Measurements from ENCODE around the gene TSPOAP1. TPM values are rescaled to one million over a fixed set of nuclear protein-coding genes. Genes with fewer than 3 reads are reported as not detected.
A peak's percentile ranks its signal among the peaks of the same experiment; 100 is the strongest.

Gene TSPOAP1
- total RNA-seq, 1 experiment from 2014 or later, result 4.3 TPM

GRCh38 chr17:58377093-58377601 is 48.6 kb upstream of the TSPOAP1 start:
- Histone ChIP-seq H3K9me2 (replicated peaks; ENCODE audit: low read length) (no peaks in the 10 kb centered on the region), H3F3A (ENCODE audit: low read length, unreplicated experiment) (no peaks in the 10 kb centered on the region), H3K4me1 (ENCODE audit: insufficient read depth, low read length) (peaks cover 21% of the 10 kb centered on the region), H3K36me3 (ENCODE audit: low read depth, low read length) (no peaks in the 10 kb centered on the region), H3K4me2 (ENCODE audit: low read length) (peak overlapping the region; percentile 35; the same call in 1 of the 2 replicates), H3K9ac (ENCODE audit: low read length) (no peak overlapping the region), H4K20me1 (ENCODE audit: low read length) (no peaks in the 10 kb centered on the region), H2AFZ (ENCODE audit: low read length) (no peak overlapping the region), H3K79me2 (ENCODE audit: low read length) (no peaks in the 10 kb centered on the region), H3K27me3 (ENCODE audit: low read length) (no peaks in the 10 kb centered on the region), H3K4me3 (ENCODE audit: low read length) (no peak overlapping the region), H3K9me3 (ENCODE audit: low read length) (no peaks in the 10 kb centered on the region), H3K27ac (ENCODE audit: low read length) (peak overlapping the region; percentile 2; the same call in 1 of the 2 replicates)
- ATAC-seq (peak; percentile 87), DNase-seq (peak; percentile 93)
- TF ChIP-seq CTCF (conservative IDR thresholded peaks at IDR 0.05; ENCODE audit: low read depth, low read length) (no peak), EZH2phosphoT487 (IDR thresholded peaks at IDR 0.05; ENCODE audit: borderline replicate concordance, low read length) (no peak), EZH2 (IDR thresholded peaks at IDR 0.05; ENCODE audit: low read length, unreplicated experiment) (no peak)
- ChIA-PET CTCF (interaction anchor here (0.5 to 0.7 kb wide), 2 partner anchors 41 to 579 kb away, joined by 7 to 9 read pairs; no protein-coding TSS in a partner anchor), POLR2A (ENCODE audit: unreplicated experiment) (interaction anchor here (1.6 kb wide), 1 partner anchor 40 kb away, joined by 3 read pairs; the partner anchor contains the start of gene RNF43)
- no TSS peak for BruUV-seq (replicated peaks)
- intact Hi-C loops (cut with micrococcal nuclease), result no loop called here

GRCh38 chr17:58376472-58377000 is 47.9 kb upstream of the TSPOAP1 start:
- no peak overlapping the region for H3K4me3 ChIP-seq (ENCODE audit: low read length)
- H2AFZ ChIP-seq (ENCODE audit: low read length), result no peak overlapping the region
- DNase-seq (no peak), ATAC-seq (no peak)
- POLR2A ChIA-PET (ENCODE audit: unreplicated experiment), result no interaction called here
- H3K4me2 ChIP-seq (ENCODE audit: low read length), result peak overlapping the region; percentile 35
- no peak overlapping the region for H3K9ac ChIP-seq (ENCODE audit: low read length)
- intact Hi-C loops (cut with micrococcal nuclease), result no loop called here
- no peaks in the 10 kb centered on the region for H3K27me3 ChIP-seq (ENCODE audit: low read length)
- H3K27ac ChIP-seq (ENCODE audit: low read length), result peak overlapping the region; percentile 2; the same call in 1 of the 2 replicates
- no peak for TF ChIP-seq EZH2 (IDR thresholded peaks at IDR 0.05; ENCODE audit: low read length, unreplicated experiment)
- TF ChIP-seq EZH2phosphoT487 (IDR thresholded peaks at IDR 0.05; ENCODE audit: borderline replicate concordance, low read length), result no peak
- TF ChIP-seq CTCF (conservative IDR thresholded peaks at IDR 0.05; ENCODE audit: low read depth, low read length), result no peak
- H3K36me3 ChIP-seq (ENCODE audit: low read depth, low read length), result no peaks in the 10 kb centered on the region
- no peaks in the 10 kb centered on the region for H3K9me2 ChIP-seq (replicated peaks; ENCODE audit: low read length)
- H3K9me3 ChIP-seq (ENCODE audit: low read length), result no peaks in the 10 kb centered on the region
- no peaks in the 10 kb centered on the region for H4K20me1 ChIP-seq (ENCODE audit: low read length)
- CTCF ChIA-PET, result interaction anchor here (0.5 to 0.7 kb wide), 2 partner anchors 41 to 580 kb away, joined by 7 to 9 read pairs; no protein-coding TSS in a partner anchor
- H3K4me1 ChIP-seq (ENCODE audit: insufficient read depth, low read length), result peaks cover 21% of the 10 kb centered on the region
- H3F3A ChIP-seq (ENCODE audit: low read length, unreplicated experiment), result no peaks in the 10 kb centered on the region
- no TSS peak for BruUV-seq (replicated peaks)
- H3K79me2 ChIP-seq (ENCODE audit: low read length), result no peaks in the 10 kb centered on the region

GRCh38 chr17:58375811-58376210 is 47.2 kb upstream of the TSPOAP1 start:
- CTCF ChIA-PET, result no interaction called here
- no peaks in the 10 kb centered on the region for H4K20me1 ChIP-seq (ENCODE audit: low read length)
- DNase-seq (no peak), ATAC-seq (no peak)
- H3K9me3 ChIP-seq (ENCODE audit: low read length), result no peaks in the 10 kb centered on the region
- no peaks in the 10 kb centered on the region for H3K27me3 ChIP-seq (ENCODE audit: low read length)
- no peak overlapping the region for H3K4me2 ChIP-seq (ENCODE audit: low read length)
- TF ChIP-seq EZH2phosphoT487 (IDR thresholded peaks at IDR 0.05; ENCODE audit: borderline replicate concordance, low read length), result no peak
- TF ChIP-seq CTCF (conservative IDR thresholded peaks at IDR 0.05; ENCODE audit: low read depth, low read length), result no peak
- TF ChIP-seq EZH2 (IDR thresholded peaks at IDR 0.05; ENCODE audit: low read length, unreplicated experiment), result no peak
- H3K4me1 ChIP-seq (ENCODE audit: insufficient read depth, low read length), result peaks cover 21% of the 10 kb centered on the region
- no peak overlapping the region for H3K9ac ChIP-seq (ENCODE audit: low read length)
- H3K4me3 ChIP-seq (ENCODE audit: low read length), result no peak overlapping the region
- POLR2A ChIA-PET (ENCODE audit: unreplicated experiment), result no interaction called here
- H2AFZ ChIP-seq (ENCODE audit: low read length), result no peak overlapping the region
- H3K79me2 ChIP-seq (ENCODE audit: low read length), result no peaks in the 10 kb centered on the region
- no peaks in the 10 kb centered on the region for H3K36me3 ChIP-seq (ENCODE audit: low read depth, low read length)
- BruUV-seq (replicated peaks), result no TSS peak
- no peaks in the 10 kb centered on the region for H3K9me2 ChIP-seq (replicated peaks; ENCODE audit: low read length)
- H3F3A ChIP-seq (ENCODE audit: low read length, unreplicated experiment), result no peaks in the 10 kb centered on the region
- H3K27ac ChIP-seq (ENCODE audit: low read length), result no peak overlapping the region
- intact Hi-C loops (cut with micrococcal nuclease), result no loop called here

All from PC-3 (cell line).